ENCODE data around the gene SLC12A8. TPM values are rescaled to one million over a fixed set of nuclear protein-coding genes. Genes with fewer than 3 reads are reported as not detected.

SLC12A8 gene
- total and polyA plus RNA-seq, 4 experiments from 2014 or later = not detected

DNA sequence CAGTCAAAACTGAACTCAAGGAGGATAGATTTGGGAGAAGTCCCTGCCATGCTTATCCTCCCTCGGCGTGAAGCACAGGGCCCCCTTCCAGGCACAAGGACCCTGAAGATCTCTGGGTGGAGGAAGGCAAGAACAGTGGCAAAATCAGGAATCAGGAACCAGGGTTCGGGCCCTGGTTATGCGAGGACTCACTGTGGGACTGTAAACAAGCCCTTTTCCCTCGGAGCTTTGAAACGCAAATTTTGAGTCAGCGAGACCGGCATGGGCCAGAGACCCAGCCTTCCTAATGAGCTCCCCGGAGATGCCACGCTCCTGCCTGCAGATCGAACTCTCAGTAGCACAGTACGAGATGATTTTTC, 70.1 kb downstream of the SLC12A8 start:
- peaks cover 13 to 36% (median 24%) of the 10 kb centered on the region in 4 donors for H3K4me1 Mint-ChIP-seq
- H3K36me3 Mint-ChIP-seq = no peaks in the 10 kb centered on the region
- H3K27ac Mint-ChIP-seq = peak overlapping the region in 5 of 7 donors; percentile 46 to 83 (median 72)
- no peaks in the 10 kb centered on the region for H3K9me3 ChIP-seq (ENCODE audit: control insufficient read depth in 1 of 2, low read length in 2 of 2)
- H3K4me3 ChIP-seq (ENCODE audit: low read length in 2 of 2) = peak overlapping the region; percentile 11 to 38
- intact Hi-C loops (cut with micrococcal nuclease) = loop anchor here (1.0 to 10.0 kb wide), 5 partner anchors 26 to 378 kb away; partner anchors contain the start of gene ZNF148
- peaks cover 0 to 1% (median 0%) of the 10 kb centered on the region in 8 donors for H3K9me3 Mint-ChIP-seq
- H3K36me3 ChIP-seq (ENCODE audit: insufficient read depth, low read length) = no peaks in the 10 kb centered on the region
- no peak for DNase-seq
- no peaks in the 10 kb centered on the region for H3K27me3 Mint-ChIP-seq
- peak overlapping the region; percentile 61 to 86 (median 76) for H3K4me3 Mint-ChIP-seq
- H3K27me3 ChIP-seq (ENCODE audit: insufficient read depth, low read length) = no peaks in the 10 kb centered on the region
- H3K4me1 ChIP-seq (ENCODE audit: insufficient read depth, low read length) = peaks cover 21% of the 10 kb centered on the region
- ChIA-PET POLR2A (ENCODE audit: partially characterized antibody) (interaction anchor here (0.6 kb wide), 1 partner anchor 82 kb away, joined by 3 read pairs; no protein-coding TSS in a partner anchor), CTCF (ENCODE audit: partially characterized antibody) (interaction anchor here (0.6 to 1.9 kb wide), 7 partner anchors 8 to 147 kb away, joined by 3 to 7 read pairs (median 4); no protein-coding TSS in a partner anchor)
- H3K27ac ChIP-seq (ENCODE audit: low read depth, low read length) = no peak overlapping the region

GRCh38 chr3:125141596-125142419, 70.7 kb downstream of the SLC12A8 start:
- Mint-ChIP-seq H3K27ac (peak overlapping the region; percentile 64 to 77 (median 70)), H3K4me1 (peaks cover 13 to 36% (median 24%) of the 10 kb centered on the region in 4 donors), H3K36me3 (no peaks in the 10 kb centered on the region), H3K9me3 (peaks cover 0 to 1% (median 0%) of the 10 kb centered on the region in 8 donors), H3K4me3 (peak overlapping the region; percentile 65 to 86 (median 79)), H3K27me3 (no peaks in the 10 kb centered on the region)
- Histone ChIP-seq H3K36me3 (ENCODE audit: insufficient read depth, low read length) (no peaks in the 10 kb centered on the region), H3K4me3 (ENCODE audit: low read length in 2 of 2) (peak overlapping the region; percentile 11 to 38), H3K27me3 (ENCODE audit: insufficient read depth, low read length) (no peaks in the 10 kb centered on the region), H3K4me1 (ENCODE audit: insufficient read depth, low read length) (peaks cover 21% of the 10 kb centered on the region), H3K27ac (ENCODE audit: low read depth, low read length) (peak overlapping the region; percentile 29), H3K9me3 (ENCODE audit: control insufficient read depth in 1 of 2, low read length in 2 of 2) (no peaks in the 10 kb centered on the region)
- POLR2A ChIA-PET (ENCODE audit: partially characterized antibody) = interaction anchor here (0.6 to 2.1 kb wide), 4 partner anchors 22 to 89 kb away, joined by 3 to 8 read pairs (median 3); partner anchors contain the start of gene HEG1
- DNase-seq = peak; percentile 56 to 66 (median 64)
- CTCF ChIA-PET (ENCODE audit: partially characterized antibody) = interaction anchor here (0.6 to 1.9 kb wide), 9 partner anchors 8 to 147 kb away, joined by 3 to 7 read pairs (median 4); no protein-coding TSS in a partner anchor
- intact Hi-C loops (cut with micrococcal nuclease) = loop anchor here (1.0 to 10.0 kb wide), 6 partner anchors 26 to 377 kb away; partner anchors contain the start of genes HEG1 and ZNF148

DNA sequence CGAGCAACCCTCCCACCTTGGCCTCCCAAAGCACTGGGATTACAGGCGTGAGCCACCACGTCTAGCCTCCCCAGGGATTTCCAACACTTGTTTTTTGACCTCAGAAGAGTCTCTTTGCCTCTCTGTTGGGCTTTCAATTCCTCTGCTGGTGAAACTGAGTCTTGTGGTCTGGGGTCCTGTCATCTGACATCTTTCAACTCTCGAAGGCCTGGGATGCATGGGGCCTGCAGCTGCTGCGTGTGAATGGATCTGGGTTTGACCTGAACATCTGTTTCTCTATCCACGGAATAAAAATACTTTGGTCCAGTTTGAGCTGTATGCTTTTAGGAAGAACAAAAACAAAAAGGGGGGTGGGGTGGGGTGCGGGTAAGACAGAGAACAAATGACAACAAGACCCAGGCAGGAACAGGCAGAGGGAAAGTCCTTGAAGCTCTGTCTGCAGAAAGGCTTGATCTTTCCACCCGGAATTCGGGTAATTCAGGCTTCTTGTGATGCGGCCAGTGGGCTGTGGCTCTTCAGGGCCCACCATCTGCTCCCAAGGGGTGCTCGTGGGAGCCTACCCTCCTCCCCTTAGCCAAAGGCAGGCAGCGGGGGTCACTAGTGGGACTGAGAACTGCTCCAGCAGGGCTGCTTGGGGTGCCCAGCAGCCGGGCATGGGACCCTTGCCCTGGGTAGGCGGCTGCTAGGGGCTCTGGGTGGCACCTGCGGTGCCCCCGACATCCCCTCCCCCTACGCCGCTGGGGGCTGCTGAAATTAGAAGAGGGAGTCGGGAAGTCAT, 71.5 kb downstream of the SLC12A8 start:
- CTCF ChIA-PET (ENCODE audit: partially characterized antibody) = interaction anchor here (1.0 to 1.8 kb wide), 4 partner anchors 9 to 143 kb away, joined by 3 to 7 read pairs (median 4); no protein-coding TSS in a partner anchor
- Mint-ChIP-seq H3K4me1 (peaks cover 18 to 44% (median 30%) of the 10 kb centered on the region in 4 donors), H3K27ac (peak overlapping the region; percentile 24 to 74 (median 47)), H3K4me3 (peak overlapping the region; percentile 65 to 86 (median 79)), H3K36me3 (no peaks in the 10 kb centered on the region), H3K9me3 (peaks cover 0 to 1% (median 0%) of the 10 kb centered on the region in 8 donors), H3K27me3 (no peaks in the 10 kb centered on the region)
- H3K27ac ChIP-seq (ENCODE audit: low read depth, low read length) = peak overlapping the region; percentile 29
- peaks cover 21% of the 10 kb centered on the region for H3K4me1 ChIP-seq (ENCODE audit: insufficient read depth, low read length)
- POLR2A ChIA-PET (ENCODE audit: partially characterized antibody) = interaction anchor here (1.2 to 2.1 kb wide), 2 partner anchors 85 to 88 kb away, joined by 3 to 8 read pairs; partner anchors contain the start of gene HEG1
- no peak for DNase-seq
- peak overlapping the region in 1 of 2 donors; percentile 38 for H3K4me3 ChIP-seq (ENCODE audit: low read length in 2 of 2)
- no peaks in the 10 kb centered on the region for H3K27me3 ChIP-seq (ENCODE audit: insufficient read depth, low read length)
- intact Hi-C loops (cut with micrococcal nuclease) = loop anchor here (1.0 to 10.0 kb wide), 3 partner anchors 86 to 376 kb away; partner anchors contain the start of genes HEG1 and ZNF148
- no peaks in the 10 kb centered on the region for H3K36me3 ChIP-seq (ENCODE audit: insufficient read depth, low read length)
- no peaks in the 10 kb centered on the region for H3K9me3 ChIP-seq (ENCODE audit: control insufficient read depth in 1 of 2, low read length in 2 of 2)

DNA sequence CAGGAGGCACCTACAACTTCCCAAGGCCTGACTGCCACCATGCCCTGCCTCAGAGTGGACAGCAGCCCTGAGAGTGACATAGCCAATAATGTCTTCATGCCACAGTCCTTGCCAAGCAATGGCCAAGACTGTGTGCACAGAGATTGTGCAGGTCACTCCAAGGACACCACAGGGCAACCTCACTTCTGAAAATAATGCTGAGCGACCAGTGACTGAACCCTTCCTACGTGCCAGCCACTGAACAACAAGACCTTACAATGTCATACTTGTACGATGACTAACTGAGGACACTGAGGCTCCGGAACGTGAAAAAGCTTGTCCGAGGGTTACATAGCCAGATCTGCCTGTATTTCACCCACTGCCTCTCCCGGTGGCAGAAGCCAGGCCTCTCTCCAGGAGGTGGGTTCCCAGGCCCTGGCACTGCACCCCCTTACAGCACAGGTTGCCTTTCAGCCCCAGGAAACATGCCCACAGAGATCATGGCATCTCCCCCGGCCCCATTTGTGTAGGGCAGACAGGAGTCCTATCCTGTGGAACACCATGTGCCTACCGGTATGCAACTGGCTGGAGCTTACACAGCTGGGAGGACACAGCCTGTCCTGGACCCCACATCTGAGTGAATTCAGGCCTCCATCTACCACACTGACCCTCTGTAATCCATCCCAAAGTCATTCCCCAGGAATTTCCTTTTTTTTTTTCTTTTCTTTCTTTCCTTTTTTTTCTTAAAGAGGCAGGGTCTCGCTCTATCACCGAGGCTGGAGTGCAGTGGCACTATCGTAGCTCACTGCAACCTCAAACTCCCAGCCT, 72.3 kb downstream of the SLC12A8 start:
- H3K4me1 Mint-ChIP-seq = peaks cover 18 to 44% (median 31%) of the 10 kb centered on the region in 4 donors
- no peaks in the 10 kb centered on the region for H3K27me3 Mint-ChIP-seq
- Histone ChIP-seq H3K27ac (ENCODE audit: low read depth, low read length) (no peak overlapping the region), H3K4me3 (ENCODE audit: low read length in 2 of 2) (no peak overlapping the region), H3K4me1 (ENCODE audit: insufficient read depth, low read length) (peaks cover 21% of the 10 kb centered on the region), H3K36me3 (ENCODE audit: insufficient read depth, low read length) (no peaks in the 10 kb centered on the region), H3K9me3 (ENCODE audit: control insufficient read depth in 1 of 2, low read length in 2 of 2) (no peaks in the 10 kb centered on the region), H3K27me3 (ENCODE audit: insufficient read depth, low read length) (no peaks in the 10 kb centered on the region)
- CTCF ChIA-PET (ENCODE audit: partially characterized antibody) = interaction anchor here (0.7 to 1.7 kb wide), 3 partner anchors 24 to 132 kb away, joined by 4 to 7 read pairs (median 5); no protein-coding TSS in a partner anchor
- H3K4me3 Mint-ChIP-seq = peak overlapping the region in 7 of 8 donors; percentile 1 to 69 (median 52)
- peak overlapping the region in 5 of 7 donors; percentile 24 to 81 (median 51) for H3K27ac Mint-ChIP-seq
- intact Hi-C loops (cut with micrococcal nuclease) = loop anchor here (10.0 kb wide), 2 partner anchors 235 to 375 kb away; partner anchors contain the start of gene ZNF148
- peaks cover 0 to 1% (median 0%) of the 10 kb centered on the region in 8 donors for H3K9me3 Mint-ChIP-seq
- POLR2A ChIA-PET (ENCODE audit: partially characterized antibody) = interaction anchor here (2.1 kb wide), 1 partner anchor 87 kb away, joined by 8 read pairs; no protein-coding TSS in a partner anchor
- H3K36me3 Mint-ChIP-seq = no peaks in the 10 kb centered on the region
- no peak for DNase-seq

DNA sequence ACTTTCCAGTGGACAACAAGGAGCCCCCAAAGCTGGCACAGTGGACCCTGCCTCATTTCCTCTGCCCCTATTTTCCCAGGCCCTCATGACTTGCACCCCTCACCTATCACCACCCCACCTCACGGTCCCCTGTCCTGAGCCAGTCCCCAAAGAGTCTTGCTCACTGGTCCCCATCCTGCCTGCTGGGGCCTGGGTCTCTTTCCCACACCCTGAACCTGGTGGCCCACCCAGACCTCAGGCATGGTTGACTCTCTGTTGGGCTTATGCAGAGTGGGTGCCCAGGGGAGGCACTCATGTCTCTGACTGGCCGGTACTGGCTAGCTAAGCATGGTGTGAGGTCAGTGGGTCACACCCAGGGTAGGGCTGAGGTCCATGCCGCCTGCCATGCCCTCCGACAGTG, 73.2 kb downstream of the SLC12A8 start:
- no peak overlapping the region for H3K27ac ChIP-seq (ENCODE audit: low read depth, low read length)
- ChIA-PET CTCF (ENCODE audit: partially characterized antibody) (interaction anchor here (0.7 kb wide), 1 partner anchor 87 kb away, joined by 5 read pairs; no protein-coding TSS in a partner anchor), POLR2A (ENCODE audit: partially characterized antibody) (no interaction called here)
- Mint-ChIP-seq H3K4me3 (no peak overlapping the region), H3K27ac (peak overlapping the region in 6 of 7 donors; percentile 23 to 73 (median 53)), H3K27me3 (no peaks in the 10 kb centered on the region), H3K9me3 (peaks cover 0 to 1% (median 0%) of the 10 kb centered on the region in 8 donors), H3K36me3 (no peaks in the 10 kb centered on the region), H3K4me1 (peaks cover 18 to 44% (median 31%) of the 10 kb centered on the region in 4 donors)
- H3K4me3 ChIP-seq (ENCODE audit: low read length in 2 of 2) = no peak overlapping the region
- H3K36me3 ChIP-seq (ENCODE audit: insufficient read depth, low read length) = no peaks in the 10 kb centered on the region
- no peaks in the 10 kb centered on the region for H3K9me3 ChIP-seq (ENCODE audit: control insufficient read depth in 1 of 2, low read length in 2 of 2)
- H3K4me1 ChIP-seq (ENCODE audit: insufficient read depth, low read length) = peaks cover 21% of the 10 kb centered on the region
- no peak for DNase-seq
- intact Hi-C loops (cut with micrococcal nuclease) = no loop called here
- no peaks in the 10 kb centered on the region for H3K27me3 ChIP-seq (ENCODE audit: insufficient read depth, low read length)
